HepG2 (cell line): ENCODE data around the gene SNRPD1. TPM values are rescaled to one million over a fixed set of nuclear protein-coding genes. Genes with fewer than 3 reads are reported as not detected.
A peak's percentile ranks its signal among the peaks of the same experiment; 100 is the strongest.

Experiments used
- DNMT3B ChIP-seq: conservative IDR thresholded peaks from 2 replicates; pipeline ENCODE4 v1.6.1; 2016; ENCODE audit warnings: missing biosample characterization, control low read depth
- FOXO1 ChIP-seq: sonication (generic); formaldehyde crosslinking; IDR thresholded peaks from 2 replicates; pipeline ENCODE4 v1.4.0; 2020; ENCODE audit warnings: missing genetic modification reagents
- GMEB1 ChIP-seq: sonication (generic); formaldehyde crosslinking; IDR thresholded peaks from 2 replicates; pipeline ENCODE4 v1.5.1; 2020; ENCODE audit warnings: missing genetic modification reagents, mild to moderate bottlenecking, borderline replicate concordance
- KDM1A ChIP-seq: IDR thresholded peaks from 2 replicates; pipeline ENCODE4 v1.6.1; 2016; ENCODE audit warnings: missing compliant biosample characterization
- KIAA2018 ChIP-seq: sonication (generic); formaldehyde crosslinking; IDR thresholded peaks from 2 replicates; pipeline ENCODE4 v1.5.0; 2020; ENCODE audit warnings: mild to moderate bottlenecking, missing genetic modification reagents, borderline replicate concordance
- MAFF ChIP-seq: IDR thresholded peaks from 2 replicates; pipeline ENCODE4 v1.6.1; 2011; ENCODE audit warnings: low read depth, low read length, improper control_type of control experiment
- MED1 ChIP-seq: sonication (generic); formaldehyde crosslinking; IDR thresholded peaks from 2 replicates; pipeline ENCODE4 v1.4.0; 2020; ENCODE audit warnings: missing genetic modification reagents
- MEIS2 ChIP-seq: sonication (generic); formaldehyde crosslinking; IDR thresholded peaks from 2 replicates; pipeline ENCODE4 v1.9.0; 2021; ENCODE audit warnings: mild to moderate bottlenecking, missing genetic modification reagents
- NFE2L1 ChIP-seq: sonication (generic); formaldehyde crosslinking; IDR thresholded peaks from 2 replicates; pipeline ENCODE4 v1.4.0; 2020; ENCODE audit warnings: missing genetic modification reagents, mild to moderate bottlenecking, borderline replicate concordance
- SRF ChIP-seq: IDR thresholded peaks from 2 replicates; pipeline ENCODE4 v1.6.1; 2011; ENCODE audit warnings: mild to moderate bottlenecking, low read depth, low read length, moderate library complexity
- SRY ChIP-seq: sonication (generic); formaldehyde crosslinking; IDR thresholded peaks from 2 replicates; pipeline ENCODE4 v1.8.0; 2022; ENCODE audit warnings: mild to moderate bottlenecking, missing genetic modification reagents
- TAF15 ChIP-seq: fragments of 200-400 bp; formaldehyde crosslinking; IDR thresholded peaks from one replicate; pipeline ENCODE4 v1.6.1; 2018; ENCODE audit warnings: mild to moderate bottlenecking, low read depth, low read length; ENCODE audit not compliant: poor library complexity, severe bottlenecking
- TEAD3 ChIP-seq: optimal IDR thresholded peaks from 2 replicates; pipeline ENCODE3; 2016; ENCODE audit warnings: borderline replicate concordance
- ZFY ChIP-seq: sonication (generic); formaldehyde crosslinking; IDR thresholded peaks from 2 replicates; pipeline ENCODE4 v1.4.0; 2020; ENCODE audit warnings: missing genetic modification reagents
- ZMYM2 ChIP-seq: sonication (generic); formaldehyde crosslinking; IDR thresholded peaks from 2 replicates; pipeline ENCODE4 v1.8.0; 2022; ENCODE audit warnings: mild to moderate bottlenecking, missing genetic modification reagents
- ZNF20 ChIP-seq: sonication (generic); formaldehyde crosslinking; IDR thresholded peaks from 2 replicates; pipeline ENCODE4 v1.4.0; 2020; ENCODE audit warnings: mild to moderate bottlenecking, moderate library complexity, missing genetic modification reagents
- ZNF30 ChIP-seq: sonication (generic); formaldehyde crosslinking; IDR thresholded peaks from 2 replicates; pipeline ENCODE4 v1.5.0; 2020; ENCODE audit warnings: mild to moderate bottlenecking, missing genetic modification reagents
- ZNF549 ChIP-seq: sonication (generic); formaldehyde crosslinking; IDR thresholded peaks from 2 replicates; pipeline ENCODE4 v1.5.0; 2020; ENCODE audit warnings: missing genetic modification reagents
- ZNF737 ChIP-seq: sonication (generic); formaldehyde crosslinking; IDR thresholded peaks from 2 replicates; pipeline ENCODE4 v1.5.0; 2020; ENCODE audit warnings: missing genetic modification reagents, mild to moderate bottlenecking, borderline replicate concordance
- polyA plus RNA-seq, 8 experiments: library from polyadenylated mRNA; depleted of rRNA in 3 of 8; stranded (reverse) in 7 of 8; unstranded in 1 of 8; fragments of >200 nt; fragmentation: Illumina TruSeq in 4 of 8; extraction: Trizol in 4 of 8; gene quantifications; 2 replicates each; pipeline versions ENCODE4 v1.2.1 to v1.2.3, GENCODE V29; 2011 to 2016; ENCODE audit warnings: low read depth in 4 of 8, missing spikeins in 1 of 8, mixed read lengths in 1 of 8; ENCODE audit not compliant: insufficient read depth in 1 of 8
- total RNA-seq, 5 experiments: library from RNA; depleted of rRNA; stranded (reverse); fragments of >200 nt; fragmentation: Illumina TruSeq; extraction: Trizol; gene quantifications; 2 replicates each; pipeline ENCODE4 v1.2.3, GENCODE V29; 2016; ENCODE audit warnings: low read depth in 1 of 5

Gene SNRPD1
- total and polyA plus RNA-seq, 2 of the 13 experiments (the other 11 are each of a cell fraction or from before 2014, with no cell fraction given) = 22.7 to 275 TPM

GRCh38 chr18:21598726-21599584 lies 13.2 kb upstream of the SNRPD1 start (continued):
- TF ChIP-seq GMEB1 (CRISPR knock-in tag) = no peak
- TF ChIP-seq ZNF20 (CRISPR knock-in tag) = no peak
- TF ChIP-seq FOXO1 (CRISPR knock-in tag) = no peak
- TF ChIP-seq KIAA2018 = no peak
- no peak for TF ChIP-seq KDM1A (CRISPR knock-in tag)
- no peak for TF ChIP-seq DNMT3B
- TF ChIP-seq MAFF = no peak
- 0 out of 2 replicates have a peak, but pooled peaks have one; percentile 5 for TF ChIP-seq MED1 (CRISPR knock-in tag)
- no peak for TF ChIP-seq ZNF549
- TF ChIP-seq ZMYM2 (CRISPR knock-in tag) = peak; percentile 81; the same call in 1 of the 2 replicates
- no peak for TF ChIP-seq TEAD3 (CRISPR knock-in tag)
- TF ChIP-seq ZFY (CRISPR knock-in tag) = peak; percentile 42; the same call in 1 of the 2 replicates
- TF ChIP-seq MEIS2 (CRISPR knock-in tag) = no peak
- TF ChIP-seq ZNF737 (CRISPR knock-in tag) = no peak
- TF ChIP-seq TAF15 = no peak
- TF ChIP-seq ZNF30 (CRISPR knock-in tag) = 0 out of 2 replicates have a peak, but pooled peaks have one; percentile 11
- TF ChIP-seq NFE2L1 (CRISPR knock-in tag) = no peak
- peak; percentile 70; the same call in 1 of the 2 replicates for TF ChIP-seq SRF
- TF ChIP-seq SRY (CRISPR knock-in tag) = no peak
